Measurements from ENCODE around the gene LSM14A. TPM values are rescaled to one million over a fixed set of nuclear protein-coding genes. Genes with fewer than 3 reads are reported as not detected.

LSM14A gene
- total and polyA plus RNA-seq, 2 of the 13 experiments (the other 11 are each of a cell fraction or from before 2014, with no cell fraction given): 77.0 to 83.6 TPM

DNA sequence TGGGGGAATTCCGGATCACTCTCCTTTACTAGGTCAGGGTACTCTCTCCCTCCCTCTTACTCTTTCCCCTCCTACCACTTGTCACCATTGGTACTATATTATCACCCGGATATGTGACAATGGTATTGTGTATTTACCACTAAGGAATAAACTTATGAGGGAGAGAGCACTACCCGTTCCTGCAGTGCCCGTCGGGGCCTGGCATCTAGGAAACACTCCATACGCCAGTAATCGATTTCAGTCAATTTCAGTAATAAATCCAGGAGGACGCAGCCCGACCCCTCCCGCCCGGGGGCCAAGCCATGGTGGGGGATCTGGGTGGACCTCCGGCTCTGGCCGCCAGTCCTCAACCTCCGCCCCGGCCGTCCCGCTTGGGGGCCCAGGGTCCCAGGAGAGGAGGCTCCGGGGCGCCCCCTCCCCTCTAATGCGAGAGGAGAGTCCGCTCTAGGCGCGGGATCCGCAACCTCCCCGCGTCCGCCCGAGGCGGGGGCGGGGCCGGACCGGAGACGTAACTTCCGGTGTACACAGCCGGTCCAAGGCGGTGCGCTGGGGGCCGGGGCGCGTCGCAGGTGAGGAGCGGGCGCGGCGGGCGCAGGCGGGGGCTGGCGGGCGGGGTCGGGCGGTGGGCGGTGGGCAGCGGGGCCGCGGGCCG is 81.9 kb downstream of the LSM14A start, which contains the start of gene GARRE1 (continued):
- TF ChIP-seq, protein P1, sequence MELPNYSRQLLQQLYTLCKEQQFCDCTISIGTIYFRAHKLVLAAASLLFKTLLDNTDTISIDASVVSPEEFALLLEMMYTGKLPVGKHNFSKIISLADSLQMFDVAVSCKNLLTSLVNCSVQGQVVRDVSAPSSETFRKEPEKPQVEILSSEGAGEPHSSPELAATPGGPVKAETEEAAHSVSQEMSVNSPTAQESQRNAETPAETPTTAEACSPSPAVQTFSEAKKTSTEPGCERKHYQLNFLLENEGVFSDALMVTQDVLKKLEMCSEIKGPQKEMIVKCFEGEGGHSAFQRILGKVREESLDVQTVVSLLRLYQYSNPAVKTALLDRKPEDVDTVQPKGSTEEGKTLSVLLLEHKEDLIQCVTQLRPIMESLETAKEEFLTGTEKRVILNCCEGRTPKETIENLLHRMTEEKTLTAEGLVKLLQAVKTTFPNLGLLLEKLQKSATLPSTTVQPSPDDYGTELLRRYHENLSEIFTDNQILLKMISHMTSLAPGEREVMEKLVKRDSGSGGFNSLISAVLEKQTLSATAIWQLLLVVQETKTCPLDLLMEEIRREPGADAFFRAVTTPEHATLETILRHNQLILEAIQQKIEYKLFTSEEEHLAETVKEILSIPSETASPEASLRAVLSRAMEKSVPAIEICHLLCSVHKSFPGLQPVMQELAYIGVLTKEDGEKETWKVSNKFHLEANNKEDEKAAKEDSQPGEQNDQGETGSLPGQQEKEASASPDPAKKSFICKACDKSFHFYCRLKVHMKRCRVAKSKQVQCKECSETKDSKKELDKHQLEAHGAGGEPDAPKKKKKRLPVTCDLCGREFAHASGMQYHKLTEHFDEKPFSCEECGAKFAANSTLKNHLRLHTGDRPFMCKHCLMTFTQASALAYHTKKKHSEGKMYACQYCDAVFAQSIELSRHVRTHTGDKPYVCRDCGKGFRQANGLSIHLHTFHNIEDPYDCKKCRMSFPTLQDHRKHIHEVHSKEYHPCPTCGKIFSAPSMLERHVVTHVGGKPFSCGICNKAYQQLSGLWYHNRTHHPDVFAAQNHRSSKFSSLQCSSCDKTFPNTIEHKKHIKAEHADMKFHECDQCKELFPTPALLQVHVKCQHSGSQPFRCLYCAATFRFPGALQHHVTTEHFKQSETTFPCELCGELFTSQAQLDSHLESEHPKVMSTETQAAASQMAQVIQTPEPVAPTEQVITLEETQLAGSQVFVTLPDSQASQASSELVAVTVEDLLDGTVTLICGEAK (IDR thresholded peaks at IDR 0.05): no peak
- TF ChIP-seq, protein P1 (CRISPR knock-in tag; IDR thresholded peaks at IDR 0.05): no peak
- TF ChIP-seq KAT2B (IDR thresholded peaks at IDR 0.05; ENCODE audit: borderline replicate concordance, low read depth, low read length) (no peak), NBN (conservative IDR thresholded peaks at IDR 0.05) (no peak), RFXAP (CRISPR knock-in tag; IDR thresholded peaks at IDR 0.05; ENCODE audit: borderline replicate concordance) (no peak), KDM6A (CRISPR knock-in tag; IDR thresholded peaks at IDR 0.05; ENCODE audit: low read depth) (no peak), SALL1 (CRISPR knock-in tag; IDR thresholded peaks at IDR 0.05) (peak; percentile 68), LCORL (IDR thresholded peaks at IDR 0.05) (no peak), LCORL (CRISPR knock-in tag; IDR thresholded peaks at IDR 0.05) (no peak; the same call in 1 of the 2 replicates)
- TF ChIP-seq, protein P2, sequence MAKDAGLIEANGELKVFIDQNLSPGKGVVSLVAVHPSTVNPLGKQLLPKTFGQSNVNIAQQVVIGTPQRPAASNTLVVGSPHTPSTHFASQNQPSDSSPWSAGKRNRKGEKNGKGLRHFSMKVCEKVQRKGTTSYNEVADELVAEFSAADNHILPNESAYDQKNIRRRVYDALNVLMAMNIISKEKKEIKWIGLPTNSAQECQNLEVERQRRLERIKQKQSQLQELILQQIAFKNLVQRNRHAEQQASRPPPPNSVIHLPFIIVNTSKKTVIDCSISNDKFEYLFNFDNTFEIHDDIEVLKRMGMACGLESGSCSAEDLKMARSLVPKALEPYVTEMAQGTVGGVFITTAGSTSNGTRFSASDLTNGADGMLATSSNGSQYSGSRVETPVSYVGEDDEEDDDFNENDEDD (CRISPR knock-in tag; IDR thresholded peaks at IDR 0.05; ENCODE audit: borderline replicate concordance): 0 out of 2 replicates have a peak, but pooled peaks have one; percentile 35
